Measurements from ENCODE around the gene ANKRD34C. TPM values are rescaled to one million over a fixed set of nuclear protein-coding genes. Genes with fewer than 3 reads are reported as not detected.
A peak's percentile ranks its signal among the peaks of the same experiment; 100 is the strongest.

Gene ANKRD34C
- not detected for total RNA-seq
- not detected for polyA plus RNA-seq

DNA sequence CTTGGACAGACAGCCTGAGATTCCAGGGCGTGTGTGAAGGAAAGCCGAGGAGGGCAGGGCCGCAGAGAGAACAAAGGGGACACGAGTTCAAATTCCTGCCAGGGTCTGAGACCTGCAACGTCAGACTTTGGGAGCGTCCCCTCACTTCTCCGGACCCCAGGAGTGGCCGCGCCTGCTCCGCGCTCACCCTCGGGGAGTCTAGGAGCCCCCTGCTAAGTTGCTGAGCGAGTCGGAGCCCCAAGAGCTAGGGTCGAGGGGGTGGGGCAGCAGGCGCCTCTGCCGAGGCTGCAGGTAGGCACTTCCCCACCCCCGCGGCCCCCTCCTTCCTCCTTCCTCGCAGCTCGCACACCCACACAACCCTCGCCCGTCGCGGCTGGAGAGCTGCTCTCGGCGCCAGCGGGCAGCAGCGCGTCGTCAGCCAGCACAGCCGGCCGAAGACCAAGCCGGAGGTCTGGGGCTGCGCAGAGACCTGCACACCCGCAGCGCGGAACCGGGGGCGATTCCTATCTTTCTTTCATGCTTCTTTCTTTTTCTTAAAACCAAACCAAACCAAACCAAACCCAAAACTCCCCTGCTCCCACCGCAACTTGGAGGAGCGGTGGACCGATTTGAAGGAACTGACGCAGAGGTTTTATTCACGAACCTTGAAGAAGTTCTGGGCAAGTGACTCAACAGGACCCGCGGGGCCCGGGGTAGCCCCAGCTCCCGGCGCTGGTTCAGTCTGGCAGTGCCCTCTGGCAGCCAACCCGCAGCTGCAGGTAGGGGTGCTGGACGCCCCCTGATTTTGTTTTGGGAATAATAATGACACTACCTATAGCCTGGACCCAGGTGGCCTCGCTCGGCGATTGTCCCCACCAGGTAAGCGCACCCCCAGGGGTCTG is at the start of gene ANKRD34C:
Gene ANKRD34C (plus strand): TSS at position 352 of the 881 bp plus-strand sequence. CDS start 10,563 bp downstream, outside the sequence.
- ChIA-PET CTCF (ENCODE audit: partially characterized antibody) (no interaction called here), POLR2A (ENCODE audit: partially characterized antibody) (no interaction called here)
- Mint-ChIP-seq H3K4me1 (peaks cover 0 to 4% (median 0%) of the 10 kb centered on the region in 4 donors), H3K36me3 (no peaks in the 10 kb centered on the region), H3K9me3 (peaks cover 0 to 30% (median 17%) of the 10 kb centered on the region in 8 donors), H3K4me3 (peak within 1 kb of the TSS in 1 of 8 donors; percentile 52), H3K27ac (no peak within 1 kb of the TSS), H3K27me3 (peaks cover 37 to 60% of the 10 kb centered on the region in 2 donors)
- Histone ChIP-seq H3K27ac (ENCODE audit: low read depth, low read length) (no peak within 1 kb of the TSS), H3K4me1 (ENCODE audit: insufficient read depth, low read length) (no peaks in the 10 kb centered on the region), H3K36me3 (ENCODE audit: insufficient read depth, low read length) (no peaks in the 10 kb centered on the region), H3K9me3 (ENCODE audit: control insufficient read depth in 1 of 2, low read length in 2 of 2) (no peaks in the 10 kb centered on the region), H3K4me3 (ENCODE audit: low read length in 2 of 2) (no peak within 1 kb of the TSS), H3K27me3 (ENCODE audit: insufficient read depth, low read length) (peaks cover 24% of the 10 kb centered on the region)
- peak in 1 of 5 donors; percentile 28 for DNase-seq
- intact Hi-C loops (cut with micrococcal nuclease) = no loop called here

DNA sequence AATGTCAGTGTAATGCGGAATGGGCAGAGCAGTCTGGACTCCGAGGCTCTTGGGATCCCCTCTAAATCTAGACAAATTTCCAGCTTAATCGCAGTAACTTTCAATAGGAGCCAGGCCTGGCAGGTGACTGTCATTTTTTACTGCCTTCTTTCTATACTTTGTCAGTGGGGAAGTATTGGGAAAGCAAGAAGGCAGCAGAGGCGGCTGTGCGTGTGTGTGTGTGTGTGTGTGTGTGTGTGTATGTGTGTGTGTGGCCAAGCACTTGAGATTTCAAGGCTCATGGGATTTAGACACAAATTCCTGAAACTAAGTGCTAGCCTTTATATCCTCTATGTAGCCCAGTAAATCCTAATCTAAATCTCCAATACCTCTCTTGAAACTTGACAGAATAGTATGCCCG is 49.3 kb upstream of the ANKRD34C start:
- Histone ChIP-seq H3K9me3 (ENCODE audit: control insufficient read depth in 1 of 2, low read length in 2 of 2) (peaks cover 0 to 6% of the 10 kb centered on the region in 2 donors), H3K36me3 (ENCODE audit: insufficient read depth, low read length) (no peaks in the 10 kb centered on the region), H3K27ac (ENCODE audit: low read depth, low read length) (no peak overlapping the region), H3K27me3 (ENCODE audit: insufficient read depth, low read length) (no peaks in the 10 kb centered on the region), H3K4me1 (ENCODE audit: insufficient read depth, low read length) (no peaks in the 10 kb centered on the region), H3K4me3 (ENCODE audit: low read length in 2 of 2) (no peak overlapping the region)
- peaks cover 3 to 29% (median 19%) of the 10 kb centered on the region in 8 donors for H3K9me3 Mint-ChIP-seq
- DNase-seq = no peak
- H3K36me3 Mint-ChIP-seq = no peaks in the 10 kb centered on the region
- intact Hi-C loops (cut with micrococcal nuclease) = no loop called here
- H3K4me1 Mint-ChIP-seq = no peaks in the 10 kb centered on the region
- no peak overlapping the region for H3K27ac Mint-ChIP-seq
- CTCF ChIA-PET (ENCODE audit: partially characterized antibody) = no interaction called here
- H3K4me3 Mint-ChIP-seq = no peak overlapping the region
- H3K27me3 Mint-ChIP-seq = peaks cover 10 to 28% of the 10 kb centered on the region in 2 donors
- POLR2A ChIA-PET (ENCODE audit: partially characterized antibody) = no interaction called here

DNA sequence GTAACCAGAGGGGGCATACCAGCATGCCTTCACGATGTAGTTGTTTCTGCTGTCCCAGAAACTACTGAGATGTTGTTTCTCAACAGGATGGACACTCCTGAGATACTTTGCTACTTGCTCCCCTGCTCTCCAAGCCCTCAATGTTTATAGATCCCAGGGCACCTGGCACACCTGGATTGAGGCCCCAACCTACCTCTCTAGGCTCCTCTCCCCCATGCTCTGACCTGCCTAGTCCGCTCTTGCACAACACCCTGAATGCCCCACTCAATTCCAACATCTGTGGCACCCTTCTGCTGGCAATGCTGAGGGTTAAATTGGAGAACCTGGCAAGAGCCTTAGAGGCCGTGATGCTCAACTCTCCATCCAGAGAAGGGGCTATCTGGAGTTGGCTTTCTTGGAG is 42.5 kb upstream of the ANKRD34C start:
- Histone ChIP-seq H3K27ac (ENCODE audit: low read depth, low read length) (no peak overlapping the region), H3K9me3 (ENCODE audit: control insufficient read depth in 1 of 2, low read length in 2 of 2) (no peaks in the 10 kb centered on the region), H3K36me3 (ENCODE audit: insufficient read depth, low read length) (no peaks in the 10 kb centered on the region), H3K27me3 (ENCODE audit: insufficient read depth, low read length) (no peaks in the 10 kb centered on the region), H3K4me3 (ENCODE audit: low read length in 2 of 2) (no peak overlapping the region), H3K4me1 (ENCODE audit: insufficient read depth, low read length) (no peaks in the 10 kb centered on the region)
- ChIA-PET POLR2A (ENCODE audit: partially characterized antibody) (no interaction called here), CTCF (ENCODE audit: partially characterized antibody) (no interaction called here)
- DNase-seq = no peak
- H3K27me3 Mint-ChIP-seq = peaks cover 16 to 26% of the 10 kb centered on the region in 2 donors
- H3K36me3 Mint-ChIP-seq = no peaks in the 10 kb centered on the region
- H3K27ac Mint-ChIP-seq = no peak overlapping the region
- no peaks in the 10 kb centered on the region for H3K9me3 Mint-ChIP-seq
- intact Hi-C loops (cut with micrococcal nuclease) = no loop called here
- no peaks in the 10 kb centered on the region for H3K4me1 Mint-ChIP-seq
- no peak overlapping the region for H3K4me3 Mint-ChIP-seq

DNA sequence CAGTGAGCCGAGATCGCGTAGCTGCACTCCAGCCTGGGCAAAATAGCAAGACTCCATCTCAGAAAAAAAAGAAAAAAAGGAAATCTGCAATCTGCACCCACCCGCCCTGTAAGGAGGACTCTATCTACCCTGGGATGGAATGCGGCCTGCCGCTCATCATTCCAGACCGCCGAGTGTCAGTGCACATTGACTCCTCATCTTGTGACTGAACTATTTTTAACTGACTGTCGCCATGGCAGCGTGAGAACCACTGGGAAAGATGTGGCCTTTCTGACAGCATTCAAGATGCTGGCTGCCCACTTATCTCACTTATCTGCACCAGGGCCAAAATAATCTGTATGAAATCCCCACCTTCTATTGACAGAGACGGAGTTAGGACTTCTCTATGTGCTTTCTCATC is 38.8 kb upstream of the ANKRD34C start:
- H3K27me3 ChIP-seq (ENCODE audit: insufficient read depth, low read length) = no peaks in the 10 kb centered on the region
- H3K4me1 ChIP-seq (ENCODE audit: insufficient read depth, low read length) = no peaks in the 10 kb centered on the region
- intact Hi-C loops (cut with micrococcal nuclease) = no loop called here
- no peaks in the 10 kb centered on the region for H3K4me1 Mint-ChIP-seq
- no peaks in the 10 kb centered on the region for H3K36me3 Mint-ChIP-seq
- DNase-seq = no peak
- H3K27ac Mint-ChIP-seq = no peak overlapping the region
- no peaks in the 10 kb centered on the region for H3K9me3 ChIP-seq (ENCODE audit: control insufficient read depth in 1 of 2, low read length in 2 of 2)
- H3K4me3 ChIP-seq (ENCODE audit: low read length in 2 of 2) = no peak overlapping the region
- H3K4me3 Mint-ChIP-seq = no peak overlapping the region
- H3K9me3 Mint-ChIP-seq = no peaks in the 10 kb centered on the region
- CTCF ChIA-PET (ENCODE audit: partially characterized antibody) = no interaction called here
- H3K27ac ChIP-seq (ENCODE audit: low read depth, low read length) = no peak overlapping the region
- POLR2A ChIA-PET (ENCODE audit: partially characterized antibody) = no interaction called here
- H3K27me3 Mint-ChIP-seq = peaks cover 9 to 14% of the 10 kb centered on the region in 2 donors
- no peaks in the 10 kb centered on the region for H3K36me3 ChIP-seq (ENCODE audit: insufficient read depth, low read length)

DNA sequence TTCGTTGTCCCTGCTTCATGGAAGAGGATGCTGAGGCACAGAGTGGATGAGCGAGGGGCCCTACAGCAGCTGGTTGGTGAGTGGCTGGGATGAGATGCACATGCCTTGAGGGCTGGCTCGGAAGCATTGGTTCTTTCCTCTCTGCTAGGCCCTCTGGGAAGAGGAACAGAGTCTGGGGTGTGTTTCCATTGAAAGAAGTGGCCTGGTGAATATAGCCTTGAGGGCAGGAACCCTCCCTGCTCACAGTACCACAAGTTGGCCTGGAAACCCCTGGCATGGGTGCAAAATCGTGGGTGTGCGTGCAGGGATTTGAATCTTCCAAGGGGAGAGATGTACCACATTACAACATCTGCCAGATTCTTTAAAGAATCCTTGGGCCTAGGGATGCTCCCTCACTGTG is 37.6 kb upstream of the ANKRD34C start:
- CTCF ChIA-PET (ENCODE audit: partially characterized antibody) = no interaction called here
- no peaks in the 10 kb centered on the region for H3K4me1 Mint-ChIP-seq
- intact Hi-C loops (cut with micrococcal nuclease) = no loop called here
- H3K36me3 Mint-ChIP-seq = no peaks in the 10 kb centered on the region
- peaks cover 9 to 14% of the 10 kb centered on the region in 2 donors for H3K27me3 Mint-ChIP-seq
- H3K27ac Mint-ChIP-seq = no peak overlapping the region
- Histone ChIP-seq H3K9me3 (ENCODE audit: control insufficient read depth in 1 of 2, low read length in 2 of 2) (no peaks in the 10 kb centered on the region), H3K27ac (ENCODE audit: low read depth, low read length) (no peak overlapping the region), H3K27me3 (ENCODE audit: insufficient read depth, low read length) (no peaks in the 10 kb centered on the region), H3K4me3 (ENCODE audit: low read length in 2 of 2) (no peak overlapping the region), H3K4me1 (ENCODE audit: insufficient read depth, low read length) (no peaks in the 10 kb centered on the region), H3K36me3 (ENCODE audit: insufficient read depth, low read length) (no peaks in the 10 kb centered on the region)
- no peak overlapping the region for H3K4me3 Mint-ChIP-seq
- no peaks in the 10 kb centered on the region for H3K9me3 Mint-ChIP-seq
- no peak for DNase-seq
- POLR2A ChIA-PET (ENCODE audit: partially characterized antibody) = no interaction called here

- Histone ChIP-seq H3K36me3 (ENCODE audit: insufficient read depth, low read length) (no peaks in the 10 kb centered on the region), H3K4me3 (ENCODE audit: low read length in 2 of 2) (no peak overlapping the region), H3K4me1 (ENCODE audit: insufficient read depth, low read length) (no peaks in the 10 kb centered on the region), H3K27ac (ENCODE audit: low read depth, low read length) (no peak overlapping the region), H3K27me3 (ENCODE audit: insufficient read depth, low read length) (no peaks in the 10 kb centered on the region), H3K9me3 (ENCODE audit: control insufficient read depth in 1 of 2, low read length in 2 of 2) (no peaks in the 10 kb centered on the region)
- CTCF ChIA-PET (ENCODE audit: partially characterized antibody) = no interaction called here
- POLR2A ChIA-PET (ENCODE audit: partially characterized antibody) = no interaction called here
- Mint-ChIP-seq H3K9me3 (no peaks in the 10 kb centered on the region), H3K4me3 (no peak overlapping the region), H3K4me1 (no peaks in the 10 kb centered on the region), H3K36me3 (no peaks in the 10 kb centered on the region), H3K27me3 (peaks cover 2 to 7% of the 10 kb centered on the region in 2 donors), H3K27ac (no peak overlapping the region)
- DNase-seq = no peak
- intact Hi-C loops (cut with micrococcal nuclease) = no loop called here
Measured at GRCh38 chr15:79248183-79248582, 34.3 kb upstream of the ANKRD34C start.

GRCh38 chr15:79257454-79257853 is 25.1 kb upstream of the ANKRD34C start:
- Mint-ChIP-seq H3K36me3 (no peaks in the 10 kb centered on the region), H3K4me1 (no peaks in the 10 kb centered on the region), H3K27ac (no peak overlapping the region), H3K4me3 (no peak overlapping the region), H3K9me3 (peaks cover 0 to 14% (median 3%) of the 10 kb centered on the region in 8 donors), H3K27me3 (peaks cover 15 to 38% of the 10 kb centered on the region in 2 donors)
- Histone ChIP-seq H3K4me1 (ENCODE audit: insufficient read depth, low read length) (no peaks in the 10 kb centered on the region), H3K27me3 (ENCODE audit: insufficient read depth, low read length) (no peaks in the 10 kb centered on the region), H3K36me3 (ENCODE audit: insufficient read depth, low read length) (no peaks in the 10 kb centered on the region), H3K9me3 (ENCODE audit: control insufficient read depth in 1 of 2, low read length in 2 of 2) (no peaks in the 10 kb centered on the region), H3K4me3 (ENCODE audit: low read length in 2 of 2) (no peak overlapping the region), H3K27ac (ENCODE audit: low read depth, low read length) (no peak overlapping the region)
- ChIA-PET CTCF (ENCODE audit: partially characterized antibody) (no interaction called here), POLR2A (ENCODE audit: partially characterized antibody) (no interaction called here)
- DNase-seq = no peak
- intact Hi-C loops (cut with micrococcal nuclease) = no loop called here

All from CD4-positive, alpha-beta memory T cell (primary cell).